ENCODE measurements around the gene F2RL1. TPM values are rescaled to one million over a fixed set of nuclear protein-coding genes. Genes with fewer than 3 reads are reported as not detected.
A peak's percentile ranks its signal among the peaks of the same experiment; 100 is the strongest.

Gene F2RL1
- total RNA-seq, 6 donors from 2014 or later: 2.1 to 9.7 (median 8.1) TPM

DNA sequence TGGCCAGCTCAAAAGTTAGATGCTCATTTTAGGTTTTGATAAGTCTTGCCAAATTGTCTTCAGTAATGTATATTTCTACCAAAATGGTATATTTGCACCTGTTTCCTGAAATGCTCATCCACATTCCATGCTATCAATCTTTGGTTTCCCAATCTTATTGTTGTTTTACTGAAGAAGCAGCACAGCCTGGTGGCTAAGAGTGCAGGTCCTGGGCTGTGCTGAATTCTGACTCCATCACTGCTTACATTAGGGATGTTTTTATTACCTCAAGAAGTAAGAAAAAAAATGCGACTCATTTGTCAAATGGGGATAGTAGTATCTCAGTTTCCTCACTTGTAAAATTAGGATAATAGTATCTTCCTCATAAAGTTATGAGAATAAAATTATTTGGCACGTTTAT is 17.4 kb downstream of the F2RL1 start:
- Histone ChIP-seq H3K9me3 (no peaks in the 10 kb centered on the region), H3K4me3 (no peak overlapping the region), H3K27me3 (no peaks in the 10 kb centered on the region), H3K4me1 (no peaks in the 10 kb centered on the region), H3K36me3 (no peaks in the 10 kb centered on the region), H3K27ac (no peak overlapping the region)
- DNase-seq (no peak), ATAC-seq (ENCODE audit: low FRiP score in 2 of 2) (no peak)
- TF ChIP-seq EP300 (IDR thresholded peaks at IDR 0.05) (no peak), POLR2A (IDR thresholded peaks at IDR 0.05) (no peak), POLR2AphosphoS5 (IDR thresholded peaks at IDR 0.05) (no peak)
- TF ChIP-seq, protein P1, sequence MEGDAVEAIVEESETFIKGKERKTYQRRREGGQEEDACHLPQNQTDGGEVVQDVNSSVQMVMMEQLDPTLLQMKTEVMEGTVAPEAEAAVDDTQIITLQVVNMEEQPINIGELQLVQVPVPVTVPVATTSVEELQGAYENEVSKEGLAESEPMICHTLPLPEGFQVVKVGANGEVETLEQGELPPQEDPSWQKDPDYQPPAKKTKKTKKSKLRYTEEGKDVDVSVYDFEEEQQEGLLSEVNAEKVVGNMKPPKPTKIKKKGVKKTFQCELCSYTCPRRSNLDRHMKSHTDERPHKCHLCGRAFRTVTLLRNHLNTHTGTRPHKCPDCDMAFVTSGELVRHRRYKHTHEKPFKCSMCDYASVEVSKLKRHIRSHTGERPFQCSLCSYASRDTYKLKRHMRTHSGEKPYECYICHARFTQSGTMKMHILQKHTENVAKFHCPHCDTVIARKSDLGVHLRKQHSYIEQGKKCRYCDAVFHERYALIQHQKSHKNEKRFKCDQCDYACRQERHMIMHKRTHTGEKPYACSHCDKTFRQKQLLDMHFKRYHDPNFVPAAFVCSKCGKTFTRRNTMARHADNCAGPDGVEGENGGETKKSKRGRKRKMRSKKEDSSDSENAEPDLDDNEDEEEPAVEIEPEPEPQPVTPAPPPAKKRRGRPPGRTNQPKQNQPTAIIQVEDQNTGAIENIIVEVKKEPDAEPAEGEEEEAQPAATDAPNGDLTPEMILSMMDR (IDR thresholded peaks at IDR 0.05): no peak
- WGBS, 2 donors: 89 to 94% methylated on average over 2 of the region's 2 CpGs

DNA sequence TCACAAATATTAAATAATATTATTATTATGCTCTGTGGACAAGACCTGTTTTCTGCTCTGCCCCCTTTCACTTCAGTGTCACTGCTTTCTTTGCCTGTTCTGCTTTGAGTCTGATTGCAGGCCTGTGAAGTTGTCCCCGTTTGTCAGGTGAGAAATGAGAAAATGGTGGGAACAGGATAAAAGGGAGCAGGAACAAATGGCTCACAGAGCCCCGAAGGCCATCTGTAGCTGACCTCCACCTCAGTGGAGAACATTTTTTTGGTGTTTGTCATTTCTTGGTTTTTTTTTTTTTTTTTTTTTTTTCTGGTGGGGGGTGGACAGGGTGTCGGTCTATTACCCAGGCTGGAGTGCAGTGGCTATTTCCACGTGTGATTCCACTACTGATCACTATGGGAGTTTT is 17.8 kb downstream of the F2RL1 start:
- H3K27me3 ChIP-seq: no peaks in the 10 kb centered on the region
- WGBS, 2 donors: 86 to 89% methylated on average over 4 of the region's 4 CpGs
- ATAC-seq (ENCODE audit: low FRiP score in 2 of 2): no peak

DNA sequence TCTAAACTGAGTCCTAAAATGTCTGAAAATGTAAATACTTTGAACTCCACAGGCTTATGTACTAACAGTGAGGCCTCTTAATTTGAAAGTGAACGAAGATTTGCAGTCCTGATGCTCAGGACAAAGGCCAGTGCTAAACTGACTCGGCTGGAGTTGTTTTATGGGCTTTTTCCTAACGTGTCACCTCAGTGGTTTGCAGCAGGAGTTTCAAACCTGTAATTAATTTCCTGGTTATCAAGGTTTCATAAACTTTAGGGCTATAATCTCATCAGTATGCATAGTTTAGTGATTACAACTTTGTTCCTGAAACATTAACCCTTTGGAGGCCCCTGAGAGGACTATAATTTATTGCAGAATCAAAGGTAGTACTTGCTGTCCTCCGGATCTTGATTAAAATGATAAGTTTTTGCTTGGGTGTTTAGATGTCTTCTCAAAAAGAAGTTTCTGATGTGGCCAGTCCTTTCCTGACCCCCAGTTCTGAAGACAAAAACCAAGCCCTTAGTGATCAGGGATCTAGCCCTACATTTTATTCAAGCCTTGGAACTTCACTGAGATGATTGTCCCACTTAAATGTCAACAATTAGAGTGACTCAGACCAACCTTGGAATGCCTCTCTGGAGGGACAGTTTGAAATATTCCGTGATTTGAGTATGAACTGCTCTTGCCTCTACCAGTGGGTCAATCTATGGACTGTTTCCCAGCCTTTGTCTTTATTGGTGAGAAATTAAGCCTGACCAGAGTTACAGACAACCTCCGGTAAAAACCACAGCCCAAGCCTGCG is 19.8 kb downstream of the F2RL1 start:
- no peak for ATAC-seq (ENCODE audit: low FRiP score in 2 of 2)
- Histone ChIP-seq H3K27ac (peak overlapping the region in 1 of 4 donors; percentile 36), H3K9me3 (no peaks in the 10 kb centered on the region), H3K4me1 (no peaks in the 10 kb centered on the region), H3K4me3 (no peak overlapping the region), H3K36me3 (no peaks in the 10 kb centered on the region), H3K27me3 (no peaks in the 10 kb centered on the region)
- no peak for DNase-seq
- TF ChIP-seq POLR2AphosphoS5 (IDR thresholded peaks at IDR 0.05) (no peak), EP300 (IDR thresholded peaks at IDR 0.05) (no peak), POLR2A (IDR thresholded peaks at IDR 0.05) (no peak)
- TF ChIP-seq, protein P1 (IDR thresholded peaks at IDR 0.05): no peak
- WGBS, 2 donors: 64 to 74% methylated on average over 7 of the region's 7 CpGs

More for the DNA sequence above, 17.8 kb downstream of the F2RL1 start:
- no peaks in the 10 kb centered on the region for H3K36me3 ChIP-seq
- TF ChIP-seq EP300 (IDR thresholded peaks at IDR 0.05) (no peak), POLR2A (IDR thresholded peaks at IDR 0.05) (no peak), POLR2AphosphoS5 (IDR thresholded peaks at IDR 0.05) (no peak)
- TF ChIP-seq, protein P1 (IDR thresholded peaks at IDR 0.05): no peak
- H3K9me3 ChIP-seq: no peaks in the 10 kb centered on the region
- H3K27ac ChIP-seq: no peak overlapping the region
- no peaks in the 10 kb centered on the region for H3K4me1 ChIP-seq
- no peak for DNase-seq
- H3K4me3 ChIP-seq: no peak overlapping the region

DNA sequence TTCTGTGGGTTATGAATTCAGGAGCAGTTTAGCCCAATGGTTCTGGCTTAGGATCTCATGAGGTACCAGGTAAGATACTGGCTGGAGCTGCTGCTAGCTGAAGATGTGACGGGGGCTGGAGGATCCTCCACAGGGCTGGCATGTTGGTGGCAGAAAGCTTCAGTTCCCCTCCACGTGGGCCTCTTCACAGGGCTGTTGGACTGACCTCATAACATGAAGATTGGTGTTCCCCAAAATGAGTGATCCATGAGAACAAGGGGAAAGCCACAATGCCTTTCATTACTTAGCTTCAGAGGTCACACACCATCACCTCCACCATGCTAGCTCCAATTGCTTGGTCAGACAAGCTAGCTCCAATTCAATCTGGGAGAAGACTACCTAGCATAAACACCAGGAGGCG is 22.5 kb downstream of the F2RL1 start:
- Histone ChIP-seq H3K4me3 (no peak overlapping the region), H3K4me1 (no peaks in the 10 kb centered on the region), H3K27ac (no peak overlapping the region), H3K36me3 (no peaks in the 10 kb centered on the region), H3K9me3 (no peaks in the 10 kb centered on the region), H3K27me3 (no peaks in the 10 kb centered on the region)
- DNase-seq (no peak), ATAC-seq (ENCODE audit: low FRiP score in 2 of 2) (no peak)
- WGBS, 2 donors: 75 to 95% methylated on average over 3 of the region's 3 CpGs
- no peak for TF ChIP-seq EP300 (IDR thresholded peaks at IDR 0.05)
- TF ChIP-seq, protein P1 (IDR thresholded peaks at IDR 0.05): no peak
- TF ChIP-seq POLR2AphosphoS5 (IDR thresholded peaks at IDR 0.05): no peak
- no peak for TF ChIP-seq POLR2A (IDR thresholded peaks at IDR 0.05)

DNA sequence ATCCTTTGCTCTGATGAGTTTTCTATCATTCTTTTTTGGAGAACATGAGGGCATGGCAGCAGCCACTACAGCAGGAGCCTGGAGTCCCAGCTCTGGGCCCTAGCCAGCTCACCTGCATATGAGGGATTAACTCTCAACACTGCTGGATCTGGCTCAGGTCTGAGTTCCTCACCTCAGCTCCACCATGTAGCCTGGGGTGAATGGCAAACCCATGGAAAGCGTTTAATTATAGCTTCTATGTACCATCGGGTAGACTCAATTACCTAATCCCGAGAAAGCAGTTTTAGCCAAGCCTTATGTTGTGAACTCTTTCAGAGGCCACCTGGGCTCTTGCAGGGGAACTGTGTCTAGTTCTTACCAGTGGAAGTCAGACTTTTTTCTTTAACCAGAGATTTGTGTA is 27.1 kb downstream of the F2RL1 start:
- Histone ChIP-seq H3K27me3 (no peaks in the 10 kb centered on the region), H3K36me3 (no peaks in the 10 kb centered on the region), H3K27ac (no peak overlapping the region), H3K9me3 (no peaks in the 10 kb centered on the region), H3K4me1 (peaks cover 0 to 3% (median 0%) of the 10 kb centered on the region in 4 donors), H3K4me3 (no peak overlapping the region)
- no peak for TF ChIP-seq POLR2AphosphoS5 (IDR thresholded peaks at IDR 0.05)
- no peak for TF ChIP-seq EP300 (IDR thresholded peaks at IDR 0.05)
- TF ChIP-seq POLR2A (IDR thresholded peaks at IDR 0.05): no peak
- TF ChIP-seq, protein P1 (IDR thresholded peaks at IDR 0.05): no peak
- no peak for ATAC-seq (ENCODE audit: low FRiP score in 2 of 2)
- 94 to 99% methylated on average over 3 of the region's 3 CpGs for WGBS, 2 donors
- no peak for DNase-seq
